ENCODE data around the gene FBXO33. TPM values are rescaled to one million over a fixed set of nuclear protein-coding genes. Genes with fewer than 3 reads are reported as not detected.

FBXO33 gene
- total RNA-seq, 1 experiment from 2014 or later: 8.8 TPM

DNA sequence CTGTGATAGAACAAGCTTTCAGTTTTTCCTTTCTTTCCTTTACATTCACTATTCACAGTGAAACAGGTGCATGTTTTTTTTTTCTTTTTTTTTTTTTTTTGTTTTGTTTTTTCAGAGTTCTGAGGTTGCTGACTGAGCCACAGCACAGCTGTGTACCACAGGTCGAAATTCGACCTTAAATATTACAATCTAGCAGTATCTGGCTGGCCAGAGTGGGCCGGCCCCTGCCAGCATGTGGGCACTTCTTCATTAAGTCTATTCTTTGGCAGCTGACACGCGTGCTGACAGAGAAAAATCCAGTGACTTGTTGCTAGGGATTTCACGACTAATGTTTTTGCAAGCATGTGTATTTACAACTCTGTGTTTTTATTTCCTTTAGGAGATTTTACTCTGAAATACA lies 33.9 kb downstream of the FBXO33 start:
- Histone ChIP-seq H2BK15ac (ENCODE audit: low read depth, low read length) (no peak overlapping the region), H3K4me2 (ENCODE audit: insufficient read depth, insufficient read length, low read length) (no peak overlapping the region), H4K8ac (replicated peaks; ENCODE audit: insufficient read length, low read depth, low read length) (no peak overlapping the region), H4K5ac (ENCODE audit: insufficient read length, low read depth, low read length) (no peak overlapping the region), H3K79me1 (ENCODE audit: insufficient read depth, low read depth, low read length, poor library complexity, severe bottlenecking) (no peaks in the 10 kb centered on the region), H3K4me1 (ENCODE audit: insufficient read depth, low read length) (no peaks in the 10 kb centered on the region), H3T11ph (ENCODE audit: low read length) (no peak overlapping the region), H3K23me2 (ENCODE audit: insufficient read length, low read depth, low read length, poor library complexity, severe bottlenecking) (no peaks in the 10 kb centered on the region), H2BK120ac (ENCODE audit: low read depth, low read length, poor library complexity, severe bottlenecking) (no peak overlapping the region), H2BK5ac (ENCODE audit: insufficient read length, low read length) (no peak overlapping the region), H3K27me3 (ENCODE audit: insufficient read depth, low read length) (no peaks in the 10 kb centered on the region), H3K9me3 (ENCODE audit: control insufficient read depth, low read depth, low read length) (no peaks in the 10 kb centered on the region), H3K9ac (ENCODE audit: extremely low read depth, insufficient read length, low read length) (no peak overlapping the region), H3K56ac (ENCODE audit: insufficient read length, low read depth, low read length) (no peak overlapping the region), H3K27ac (ENCODE audit: insufficient read length, low read depth, low read length) (no peak overlapping the region), H3K18ac (ENCODE audit: insufficient read length, low read depth, low read length) (no peak overlapping the region), H3K14ac (ENCODE audit: insufficient read depth, low read length) (no peak overlapping the region), H3K79me2 (ENCODE audit: insufficient read depth, low read length) (no peaks in the 10 kb centered on the region), H4K20me1 (ENCODE audit: control insufficient read depth, insufficient read depth, insufficient read length) (no peaks in the 10 kb centered on the region), H2BK20ac (ENCODE audit: low read depth, low read length, poor library complexity, severe bottlenecking) (no peak overlapping the region), H3K23ac (ENCODE audit: insufficient read length, low read depth, low read length) (no peak overlapping the region), H2BK12ac (ENCODE audit: insufficient read length, low read depth, low read length) (no peak overlapping the region), H4K91ac (ENCODE audit: insufficient read length, low read depth, low read length) (no peak overlapping the region), H3K4ac (ENCODE audit: low read depth, low read length) (no peak overlapping the region), H2AK5ac (ENCODE audit: insufficient read length, low read length) (no peak overlapping the region), H2AFZ (ENCODE audit: low read length) (no peak overlapping the region)
- no CpG with 5 or more reads among the region's 6 CpGs for WGBS (ENCODE audit: extremely low coverage, insufficient read length, low lambda C conversion rate)
- H3K9me3 Mint-ChIP-seq: no peaks in the 10 kb centered on the region
- no peak overlapping the region for H3K27ac Mint-ChIP-seq
- no peak overlapping the region for H3K4me3 Mint-ChIP-seq
- no peak for TF ChIP-seq CTCF (conservative IDR thresholded peaks at IDR 0.05)
- no peak for DNase-seq
- no peaks in the 10 kb centered on the region for H3K27me3 Mint-ChIP-seq (ENCODE audit: low read depth)
- H3K36me3 Mint-ChIP-seq (ENCODE audit: insufficient read depth in 1 of 3, low read depth in 3 of 3): peaks cover 0 to 2% (median 1%) of the 10 kb centered on the region in 3 experiments; a peak in 2 of 7 replicates
- H3K4me1 Mint-ChIP-seq: peaks cover 2% of the 10 kb centered on the region in 2 experiments; a peak in 2 of 4 replicates

Measured in H9 (cell line).